Measurements from ENCODE around the gene IGF1R.

IGF1R gene

DNA sequence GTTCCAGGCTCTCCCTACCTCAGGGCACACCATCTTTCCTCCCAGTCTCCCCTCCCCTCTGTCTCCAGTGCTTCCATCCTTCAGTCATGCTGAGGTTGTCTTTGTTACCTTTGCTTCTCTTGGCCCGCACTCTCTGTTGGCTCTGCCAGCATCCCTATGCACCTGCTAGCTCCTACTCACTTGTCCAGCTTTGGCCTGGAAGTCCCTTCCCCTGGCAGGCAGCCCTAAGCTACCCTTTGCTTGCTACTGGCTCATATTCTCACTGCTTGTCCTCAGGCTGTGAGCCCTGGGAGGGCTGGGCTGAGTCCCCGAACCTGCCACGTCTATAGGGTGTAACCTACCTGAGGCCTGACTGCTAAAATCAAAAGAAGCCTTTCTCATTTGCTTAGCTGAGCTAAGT is 236.6 kb downstream of the IGF1R start:
- Histone ChIP-seq H3K36me3 (ENCODE audit: insufficient read depth, low read length) (no peaks in the 10 kb centered on the region), H3K4me3 (ENCODE audit: low read length) (no peak overlapping the region), H2AFZ (ENCODE audit: low read depth, low read length) (no peak overlapping the region), H3K27me3 (ENCODE audit: insufficient read depth, low read length) (no peaks in the 10 kb centered on the region), H3K9me3 (ENCODE audit: low read length) (no peaks in the 10 kb centered on the region), H3K4me1 (ENCODE audit: insufficient read depth, low read length) (peaks cover 37% of the 10 kb centered on the region)

- peaks cover 29% of the 10 kb centered on the region for H3K4me1 ChIP-seq (ENCODE audit: insufficient read depth, low read length)
- H3K36me3 ChIP-seq (ENCODE audit: insufficient read depth, low read length), result peaks cover 4% of the 10 kb centered on the region
- H3K4me3 ChIP-seq (ENCODE audit: low read length), result no peak overlapping the region
- H2AFZ ChIP-seq (ENCODE audit: low read depth, low read length), result no peak overlapping the region
- H3K27me3 ChIP-seq (ENCODE audit: insufficient read depth, low read length), result no peaks in the 10 kb centered on the region
- H3K9me3 ChIP-seq (ENCODE audit: low read length), result no peaks in the 10 kb centered on the region
Measured at GRCh38 chr15:98887976-98888375, 239.6 kb downstream of the IGF1R start.

DNA sequence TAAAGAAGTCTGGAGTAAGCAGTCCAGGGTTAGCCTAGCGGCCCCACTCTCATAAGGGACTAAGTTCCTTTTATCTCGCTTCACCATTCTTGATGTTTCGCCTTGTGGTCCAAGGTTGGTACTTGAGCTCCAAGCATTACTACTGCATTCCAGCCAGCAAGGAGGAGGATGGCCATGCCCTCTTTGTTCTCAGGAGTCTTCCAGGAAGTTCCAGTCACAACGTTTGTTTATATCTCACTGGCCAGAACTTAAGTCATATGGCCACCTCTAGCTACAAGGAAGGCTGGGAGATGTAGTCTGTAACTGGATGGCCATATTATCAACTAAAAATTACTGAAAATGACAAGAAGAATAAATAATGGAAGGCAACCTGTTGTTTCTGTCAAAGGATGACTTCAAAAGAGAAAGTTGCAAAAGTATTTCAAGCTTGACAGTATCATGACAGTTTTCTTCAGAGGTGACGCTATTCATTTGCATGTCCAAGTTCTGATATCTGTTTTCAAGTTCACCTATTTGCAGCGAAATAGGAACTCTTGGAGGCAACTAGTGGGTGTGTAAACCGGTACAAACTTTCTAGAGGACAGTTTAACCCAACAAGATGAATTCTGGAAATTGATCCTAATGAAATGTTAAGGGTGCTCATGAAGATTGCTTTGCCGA is 240.6 kb downstream of the IGF1R start:
- no peak overlapping the region for H3K4me3 ChIP-seq (ENCODE audit: low read length)
- H3K27me3 ChIP-seq (ENCODE audit: insufficient read depth, low read length), result no peaks in the 10 kb centered on the region
- peaks cover 27% of the 10 kb centered on the region for H3K4me1 ChIP-seq (ENCODE audit: insufficient read depth, low read length)

DNA sequence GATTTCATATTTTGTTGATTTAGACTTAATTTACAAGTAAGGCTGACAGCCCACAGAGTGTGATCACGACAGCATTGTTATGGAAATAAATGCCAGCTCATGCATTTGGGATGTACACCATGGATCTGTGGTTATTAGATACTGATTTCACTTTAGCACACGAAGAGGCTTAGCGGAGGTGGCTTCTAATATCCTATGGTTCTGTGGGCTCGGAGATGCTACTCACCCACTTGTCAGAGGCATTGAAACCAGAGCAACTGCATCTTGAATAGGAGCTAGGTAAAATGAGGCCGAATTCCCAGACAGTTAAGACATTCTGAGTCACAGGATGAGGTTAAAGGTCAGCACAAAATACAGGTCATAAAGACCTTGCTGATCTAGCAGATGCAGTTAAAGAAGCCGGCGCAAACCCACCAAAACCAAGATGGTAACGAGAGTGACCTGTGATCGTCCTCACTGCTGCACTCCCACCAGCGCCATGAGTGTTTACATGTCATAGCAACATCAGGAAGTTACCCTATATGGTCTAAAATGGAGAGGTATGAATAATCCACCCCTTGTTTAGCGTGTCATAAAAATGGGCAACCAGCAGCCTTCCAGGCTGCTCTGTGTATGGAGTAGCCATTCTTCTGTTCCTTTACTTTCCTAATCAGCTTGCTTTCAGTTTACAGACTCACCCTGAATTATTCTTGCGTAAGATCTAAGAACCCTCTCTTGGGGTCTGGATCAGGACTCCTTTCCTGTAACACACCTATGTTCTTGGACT is 241.8 kb downstream of the IGF1R start:
- H3K27me3 ChIP-seq (ENCODE audit: insufficient read depth, low read length), result no peaks in the 10 kb centered on the region
- no peak overlapping the region for H3K4me3 ChIP-seq (ENCODE audit: low read length)
- H2AFZ ChIP-seq (ENCODE audit: low read depth, low read length), result no peak overlapping the region
- H3K9me3 ChIP-seq (ENCODE audit: low read length), result no peaks in the 10 kb centered on the region
- peaks cover 8% of the 10 kb centered on the region for H3K36me3 ChIP-seq (ENCODE audit: insufficient read depth, low read length)
- H3K4me1 ChIP-seq (ENCODE audit: insufficient read depth, low read length), result peaks cover 27% of the 10 kb centered on the region

More for the DNA sequence above, 240.6 kb downstream of the IGF1R start:
- peaks cover 4% of the 10 kb centered on the region for H3K36me3 ChIP-seq (ENCODE audit: insufficient read depth, low read length)
- H2AFZ ChIP-seq (ENCODE audit: low read depth, low read length), result no peak overlapping the region
- H3K9me3 ChIP-seq (ENCODE audit: low read length), result no peaks in the 10 kb centered on the region

- Histone ChIP-seq H3K36me3 (ENCODE audit: insufficient read depth, low read length) (peaks cover 8% of the 10 kb centered on the region), H3K4me3 (ENCODE audit: low read length) (no peak overlapping the region), H2AFZ (ENCODE audit: low read depth, low read length) (no peak overlapping the region), H3K27me3 (ENCODE audit: insufficient read depth, low read length) (no peaks in the 10 kb centered on the region), H3K9me3 (ENCODE audit: low read length) (no peaks in the 10 kb centered on the region), H3K4me1 (ENCODE audit: insufficient read depth, low read length) (peaks cover 37% of the 10 kb centered on the region)
Measured at GRCh38 chr15:98891301-98891700, 243.0 kb downstream of the IGF1R start.

DNA sequence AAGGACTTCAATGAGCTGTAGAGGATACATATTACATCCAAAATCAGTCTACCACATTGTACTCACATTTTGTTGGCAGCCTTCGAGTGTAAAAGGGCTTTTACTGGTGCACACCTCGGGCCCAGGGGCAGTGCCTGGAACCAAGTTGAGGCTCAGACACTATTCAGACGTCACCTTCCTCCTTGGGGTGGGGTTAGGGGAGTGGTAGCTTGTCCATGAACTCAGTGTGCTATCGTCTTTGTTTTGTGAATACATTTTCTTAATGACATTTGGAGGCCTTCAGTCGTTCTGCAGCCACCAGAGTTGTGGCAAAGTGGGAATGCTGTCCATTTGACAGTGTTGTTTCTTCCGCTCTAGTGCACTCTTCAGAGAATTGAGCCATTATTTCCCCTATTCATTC is 245.1 kb downstream of the IGF1R start:
- H3K36me3 ChIP-seq (ENCODE audit: insufficient read depth, low read length), result peaks cover 11% of the 10 kb centered on the region
- no peaks in the 10 kb centered on the region for H3K27me3 ChIP-seq (ENCODE audit: insufficient read depth, low read length)
- peaks cover 54% of the 10 kb centered on the region for H3K4me1 ChIP-seq (ENCODE audit: insufficient read depth, low read length)
- no peak overlapping the region for H2AFZ ChIP-seq (ENCODE audit: low read depth, low read length)
- no peak overlapping the region for H3K4me3 ChIP-seq (ENCODE audit: low read length)
- H3K9me3 ChIP-seq (ENCODE audit: low read length), result no peaks in the 10 kb centered on the region

GRCh38 chr15:98894312-98894711 is 246.0 kb downstream of the IGF1R start:
- H3K4me1 ChIP-seq (ENCODE audit: insufficient read depth, low read length), result peaks cover 52% of the 10 kb centered on the region
- H3K9me3 ChIP-seq (ENCODE audit: low read length), result no peaks in the 10 kb centered on the region
- H3K4me3 ChIP-seq (ENCODE audit: low read length), result no peak overlapping the region
- peaks cover 13% of the 10 kb centered on the region for H3K36me3 ChIP-seq (ENCODE audit: insufficient read depth, low read length)
- H3K27me3 ChIP-seq (ENCODE audit: insufficient read depth, low read length), result no peaks in the 10 kb centered on the region
- H2AFZ ChIP-seq (ENCODE audit: low read depth, low read length), result no peak overlapping the region

GRCh38 chr15:98896002-98896721 is 247.8 kb downstream of the IGF1R start:
- no peaks in the 10 kb centered on the region for H3K27me3 ChIP-seq (ENCODE audit: insufficient read depth, low read length)
- peaks cover 17% of the 10 kb centered on the region for H3K36me3 ChIP-seq (ENCODE audit: insufficient read depth, low read length)
- H2AFZ ChIP-seq (ENCODE audit: low read depth, low read length), result no peak overlapping the region
- H3K9me3 ChIP-seq (ENCODE audit: low read length), result no peaks in the 10 kb centered on the region
- peaks cover 60% of the 10 kb centered on the region for H3K4me1 ChIP-seq (ENCODE audit: insufficient read depth, low read length)
- H3K4me3 ChIP-seq (ENCODE audit: low read length), result no peak overlapping the region

GRCh38 chr15:98896802-98897732 is 248.7 kb downstream of the IGF1R start:
- Histone ChIP-seq H3K4me3 (ENCODE audit: low read length) (no peak overlapping the region), H3K27me3 (ENCODE audit: insufficient read depth, low read length) (no peaks in the 10 kb centered on the region), H2AFZ (ENCODE audit: low read depth, low read length) (no peak overlapping the region), H3K9me3 (ENCODE audit: low read length) (no peaks in the 10 kb centered on the region), H3K36me3 (ENCODE audit: insufficient read depth, low read length) (peaks cover 14% of the 10 kb centered on the region), H3K4me1 (ENCODE audit: insufficient read depth, low read length) (peaks cover 60% of the 10 kb centered on the region)

DNA sequence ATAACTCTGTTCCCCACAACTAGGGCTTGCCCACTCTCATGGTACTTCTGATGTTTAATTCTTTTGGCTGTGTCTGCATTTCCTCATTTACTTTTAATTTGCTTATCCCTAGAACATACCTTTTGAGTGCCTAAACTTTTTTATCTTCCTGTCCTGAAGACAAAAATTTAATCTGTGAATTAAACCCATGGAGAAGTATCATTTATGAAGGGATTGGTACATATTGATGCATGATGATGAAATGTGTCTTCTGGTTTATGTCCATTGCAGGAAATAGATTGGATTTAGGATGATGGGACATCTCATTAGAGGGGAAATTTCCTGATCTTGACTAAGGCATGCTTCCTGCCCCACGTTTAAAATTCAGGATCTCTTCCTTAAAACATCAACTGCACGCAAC is 249.8 kb downstream of the IGF1R start:
- no peak overlapping the region for H2AFZ ChIP-seq (ENCODE audit: low read depth, low read length)
- peaks cover 14% of the 10 kb centered on the region for H3K36me3 ChIP-seq (ENCODE audit: insufficient read depth, low read length)
- no peak overlapping the region for H3K4me3 ChIP-seq (ENCODE audit: low read length)
- no peaks in the 10 kb centered on the region for H3K9me3 ChIP-seq (ENCODE audit: low read length)
- no peaks in the 10 kb centered on the region for H3K27me3 ChIP-seq (ENCODE audit: insufficient read depth, low read length)
- H3K4me1 ChIP-seq (ENCODE audit: insufficient read depth, low read length), result peaks cover 63% of the 10 kb centered on the region

- Histone ChIP-seq H2AFZ (ENCODE audit: low read depth, low read length) (no peak overlapping the region), H3K4me3 (ENCODE audit: low read length) (no peak overlapping the region), H3K27me3 (ENCODE audit: insufficient read depth, low read length) (no peaks in the 10 kb centered on the region), H3K36me3 (ENCODE audit: insufficient read depth, low read length) (peaks cover 11% of the 10 kb centered on the region), H3K4me1 (ENCODE audit: insufficient read depth, low read length) (peaks cover 69% of the 10 kb centered on the region), H3K9me3 (ENCODE audit: low read length) (no peaks in the 10 kb centered on the region)
Measured at GRCh38 chr15:98899272-98900021, 251.1 kb downstream of the IGF1R start.

GRCh38 chr15:98900356-98900755 is 252.0 kb downstream of the IGF1R start:
- no peaks in the 10 kb centered on the region for H3K27me3 ChIP-seq (ENCODE audit: insufficient read depth, low read length)
- H3K4me3 ChIP-seq (ENCODE audit: low read length), result no peak overlapping the region
- no peaks in the 10 kb centered on the region for H3K9me3 ChIP-seq (ENCODE audit: low read length)
- peaks cover 9% of the 10 kb centered on the region for H3K36me3 ChIP-seq (ENCODE audit: insufficient read depth, low read length)
- H3K4me1 ChIP-seq (ENCODE audit: insufficient read depth, low read length), result peaks cover 71% of the 10 kb centered on the region
- no peak overlapping the region for H2AFZ ChIP-seq (ENCODE audit: low read depth, low read length)
